ENCODE data around the gene MAPK14. TPM values are rescaled to one million over a fixed set of nuclear protein-coding genes. Genes with fewer than 3 reads are reported as not detected.

MAPK14 gene
- total and polyA plus RNA-seq, 3 donors from 2014 or later, result 21.8 to 58.3 (median 57.3) TPM

GRCh38 chr6:36038120-36038876, 10.7 kb downstream of the MAPK14 start:
- Histone ChIP-seq H3K27ac (no peak overlapping the region), H3K36me3 (ENCODE audit: low read depth, missing control alignments) (no peaks in the 10 kb centered on the region), H3K9me3 (no peaks in the 10 kb centered on the region), H3K27me3 (no peaks in the 10 kb centered on the region), H3K4me3 (no peak overlapping the region), H3K4me1 (peaks cover 4% of the 10 kb centered on the region)
- intact Hi-C loops (cut with DNase I; ENCODE audit: low total_unique reads), result no loop called here
- DNase-seq, result peak; percentile 33
- WGBS, 2 donors, result 57 to 72% methylated on average over 4 of the region's 4 CpGs
- TF ChIP-seq POLR2A (IDR thresholded peaks at IDR 0.05) (no peak), CTCF (IDR thresholded peaks at IDR 0.05) (no peak)

- no peaks in the 10 kb centered on the region for H3K36me3 ChIP-seq (ENCODE audit: low read depth, missing control alignments)
- intact Hi-C loops (cut with DNase I; ENCODE audit: low total_unique reads), result no loop called here
- no peaks in the 10 kb centered on the region for H3K27me3 ChIP-seq
- no peak for DNase-seq
- H3K27ac ChIP-seq, result no peak overlapping the region
- H3K9me3 ChIP-seq, result no peaks in the 10 kb centered on the region
- no peak overlapping the region for H3K4me3 ChIP-seq
- H3K4me1 ChIP-seq, result peaks cover 4% of the 10 kb centered on the region
- TF ChIP-seq POLR2A (IDR thresholded peaks at IDR 0.05) (no peak), CTCF (IDR thresholded peaks at IDR 0.05) (no peak)
These were observed 11.5 kb downstream of the MAPK14 start for GRCh38 chr6:36039112-36039511.

- Histone ChIP-seq H3K36me3 (ENCODE audit: low read depth, missing control alignments) (no peaks in the 10 kb centered on the region), H3K4me1 (peaks cover 4% of the 10 kb centered on the region), H3K27me3 (no peaks in the 10 kb centered on the region), H3K4me3 (no peak overlapping the region), H3K27ac (no peak overlapping the region), H3K9me3 (no peaks in the 10 kb centered on the region)
- intact Hi-C loops (cut with DNase I; ENCODE audit: low total_unique reads), result no loop called here
- TF ChIP-seq CTCF (IDR thresholded peaks at IDR 0.05) (no peak), POLR2A (IDR thresholded peaks at IDR 0.05) (no peak)
- DNase-seq, result no peak
These were observed 13.3 kb downstream of the MAPK14 start for GRCh38 chr6:36040958-36041357.

- WGBS, 2 donors, result 95% methylated on average over 12 of the region's 12 CpGs
- no peak overlapping the region for H3K27ac ChIP-seq
- no peak for DNase-seq
- intact Hi-C loops (cut with DNase I; ENCODE audit: low total_unique reads), result no loop called here
- no peaks in the 10 kb centered on the region for H3K36me3 ChIP-seq (ENCODE audit: low read depth, missing control alignments)
- no peaks in the 10 kb centered on the region for H3K9me3 ChIP-seq
- no peaks in the 10 kb centered on the region for H3K27me3 ChIP-seq
- TF ChIP-seq CTCF (IDR thresholded peaks at IDR 0.05), result no peak
- TF ChIP-seq POLR2A (IDR thresholded peaks at IDR 0.05), result no peak
- H3K4me1 ChIP-seq, result no peaks in the 10 kb centered on the region
- H3K4me3 ChIP-seq, result no peak overlapping the region
These were observed 15.1 kb downstream of the MAPK14 start for GRCh38 chr6:36042618-36043260.

GRCh38 chr6:36049582-36049981, 22.0 kb downstream of the MAPK14 start:
- Histone ChIP-seq H3K9me3 (no peaks in the 10 kb centered on the region), H3K4me1 (no peaks in the 10 kb centered on the region), H3K27me3 (no peaks in the 10 kb centered on the region), H3K27ac (no peak overlapping the region), H3K36me3 (ENCODE audit: low read depth, missing control alignments) (no peaks in the 10 kb centered on the region), H3K4me3 (no peak overlapping the region)
- no peak for DNase-seq
- intact Hi-C loops (cut with DNase I; ENCODE audit: low total_unique reads), result no loop called here
- no peak for TF ChIP-seq CTCF (IDR thresholded peaks at IDR 0.05)
- TF ChIP-seq POLR2A (IDR thresholded peaks at IDR 0.05), result no peak
- WGBS, 2 donors, result 93 to 96% methylated on average over 2 of the region's 2 CpGs
